Measurements from ENCODE around the gene ARMC12. TPM values are rescaled to one million over a fixed set of nuclear protein-coding genes. Genes with fewer than 3 reads are reported as not detected.

The ARMC12 gene
- total RNA-seq, 1 donor from 2014 or later: 0.88 TPM

DNA sequence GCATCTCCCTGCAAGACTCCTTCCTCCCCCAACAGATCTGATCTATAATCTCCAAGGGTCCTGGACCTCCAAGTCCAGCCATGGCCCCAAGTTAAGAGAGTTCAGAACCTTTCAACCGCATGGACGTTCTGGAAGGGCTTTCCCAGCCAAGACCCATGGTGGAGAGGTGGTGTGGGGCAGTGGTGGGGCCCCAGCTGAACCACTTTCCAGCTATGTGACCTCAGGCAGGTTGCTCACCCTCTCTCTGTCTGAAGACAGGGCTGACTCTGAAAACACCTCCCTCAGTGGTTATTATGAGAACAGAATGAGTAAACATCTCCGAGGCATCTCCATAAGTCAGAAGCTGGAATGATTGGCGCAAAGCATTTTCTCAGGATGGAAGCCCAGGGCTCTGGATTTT lies 59.4 kb downstream of the ARMC12 start:
- intact Hi-C loops (cut with micrococcal nuclease): no loop called here

DNA sequence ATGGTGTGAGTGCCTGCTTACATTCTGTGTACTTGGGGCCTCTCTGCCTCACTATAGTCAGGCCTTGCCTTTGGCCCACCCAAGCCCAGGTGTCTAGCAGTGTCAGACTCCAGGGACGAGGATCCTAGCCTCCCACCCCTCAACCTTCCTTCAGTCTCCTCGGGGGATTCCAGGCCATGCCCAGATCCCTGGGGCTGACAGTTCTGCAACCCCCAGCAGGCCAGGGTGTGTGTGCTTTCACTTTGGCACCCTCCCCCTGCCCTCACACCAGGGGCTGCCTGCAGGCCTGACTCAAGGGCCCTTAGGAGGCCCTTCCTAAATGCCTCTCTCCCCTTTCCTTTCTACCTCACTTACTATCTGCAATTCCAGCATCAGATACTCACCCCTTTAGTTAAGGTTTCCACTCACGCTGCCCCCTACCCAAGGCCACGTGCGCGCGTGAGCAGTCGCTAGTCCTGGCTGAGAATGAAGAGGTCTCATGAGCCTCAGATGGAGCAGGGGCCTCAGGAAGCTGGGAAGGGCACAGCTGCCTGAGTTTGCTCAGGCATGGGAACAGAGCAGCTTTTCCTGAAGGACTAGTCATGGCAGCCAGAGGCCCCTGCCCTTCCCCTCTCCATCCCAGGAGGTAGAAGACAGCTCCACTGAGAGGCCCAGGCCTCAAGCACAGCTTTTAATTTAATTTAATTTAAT lies 61.1 kb downstream of the ARMC12 start:
- intact Hi-C loops (cut with micrococcal nuclease): no loop called here

Other genes starting within 250 kb of the ARMC12 start
- 0.17 and 0.29 TPM in 2 replicates for gene TEAD3, start 240.0 kb upstream of the ARMC12 start, total RNA-seq
- gene TULP1, start 224.1 kb upstream of the ARMC12 start, total RNA-seq: not detected in 2 replicates
- gene FKBP5, start 48.1 kb upstream of the ARMC12 start, total RNA-seq: 64.0 and 64.4 TPM in 2 replicates
- not detected in 2 replicates for gene CLPSL2, start 39.6 kb downstream of the ARMC12 start, total RNA-seq
- gene CLPSL1, start 44.0 kb downstream of the ARMC12 start, total RNA-seq: not detected in 2 replicates
- gene CLPS, start 60.3 kb downstream of the ARMC12 start, total RNA-seq: not detected in 2 replicates
- not detected in 2 replicates for gene LHFPL5, start 68.3 kb downstream of the ARMC12 start, total RNA-seq
- gene SRPK1, start 184.1 kb downstream of the ARMC12 start, total RNA-seq: 82.0 and 93.4 TPM in 2 replicates

Measured in T-helper 1 cell treated with Interleukin-12 subunit alpha and Interleukin-12 subunit beta and Interleukin-4 antibody, amounts not matched to agents 30 ng/mL and 1 ng/mL, for 36 hours (primary cell).